ENCODE results near the gene DGKB.

Gene DGKB

GRCh38 chr7:14752301-14752700 lies 150.2 kb downstream of the DGKB start:
- no peak for DNase-seq
- H3K4me3 ChIP-seq (ENCODE audit: low read depth, low read length), result no peak overlapping the region
- H3K36me3 ChIP-seq, result no peaks in the 10 kb centered on the region
- H3K9me3 ChIP-seq, result no peaks in the 10 kb centered on the region
- peaks cover 5% of the 10 kb centered on the region for H3K4me1 ChIP-seq
- no peak for TF ChIP-seq CTCF (IDR thresholded peaks at IDR 0.05; ENCODE audit: low read depth, low read length)
- H3K27me3 ChIP-seq, result no peaks in the 10 kb centered on the region

- H3K4me3 ChIP-seq (ENCODE audit: low read depth, low read length), result no peak overlapping the region
- no peak for TF ChIP-seq CTCF (IDR thresholded peaks at IDR 0.05; ENCODE audit: low read depth, low read length)
- no peak for DNase-seq
These were observed 151.1 kb downstream of the DGKB start for GRCh38 chr7:14751461-14751860.

DNA sequence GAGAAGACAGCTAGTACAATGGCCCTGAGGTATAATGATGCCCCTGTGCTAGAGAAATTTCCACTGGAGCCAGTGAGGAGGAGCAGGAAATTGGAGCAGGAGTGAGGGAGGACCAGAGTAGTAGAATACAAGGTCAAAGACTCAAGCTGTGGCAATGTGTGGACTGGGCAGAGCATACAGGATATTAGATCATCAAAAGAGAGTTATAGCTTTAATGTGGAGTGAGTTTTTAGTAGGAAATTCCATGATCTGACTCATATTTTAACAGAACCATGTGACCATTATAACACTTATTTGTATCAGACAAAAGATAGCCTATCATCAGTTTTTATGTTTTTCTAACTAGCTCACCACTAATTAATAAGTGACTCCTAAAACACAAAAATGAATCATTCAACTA lies 154.1 kb downstream of the DGKB start:
- H3K27me3 ChIP-seq, result no peaks in the 10 kb centered on the region
- H3K4me1 ChIP-seq, result peaks cover 5% of the 10 kb centered on the region
- H3K36me3 ChIP-seq, result no peaks in the 10 kb centered on the region
- H3K4me3 ChIP-seq (ENCODE audit: low read depth, low read length), result no peak overlapping the region
- no peak for TF ChIP-seq CTCF (IDR thresholded peaks at IDR 0.05; ENCODE audit: low read depth, low read length)
- no peaks in the 10 kb centered on the region for H3K9me3 ChIP-seq
- DNase-seq, result no peak

More at GRCh38 chr7:14751461-14751860, 151.1 kb downstream of the DGKB start:
- H3K27me3 ChIP-seq, result no peaks in the 10 kb centered on the region
- H3K4me1 ChIP-seq, result peaks cover 5% of the 10 kb centered on the region
- no peaks in the 10 kb centered on the region for H3K36me3 ChIP-seq
- H3K9me3 ChIP-seq, result no peaks in the 10 kb centered on the region

DNA sequence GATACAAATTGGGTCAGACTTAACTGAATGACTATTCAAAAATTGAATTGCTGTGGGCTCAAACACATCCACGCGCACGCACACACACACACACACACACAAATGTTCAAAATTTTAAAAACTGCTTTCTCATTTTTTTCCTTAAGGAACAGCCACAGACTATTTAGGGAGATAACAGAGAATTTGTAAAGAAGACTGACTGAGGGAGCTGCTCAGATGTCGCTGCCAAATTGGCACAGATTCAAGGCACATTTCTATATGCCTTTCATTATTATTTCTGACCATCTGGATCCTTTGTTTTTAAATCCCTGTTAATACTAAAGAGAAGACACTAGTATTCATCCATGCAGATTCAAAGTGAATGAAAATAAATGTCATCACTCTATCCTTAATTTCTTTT lies 154.8 kb downstream of the DGKB start:
- DNase-seq, result peak; percentile 9
- no peak overlapping the region for H3K4me3 ChIP-seq (ENCODE audit: low read depth, low read length)
- H3K9me3 ChIP-seq, result no peaks in the 10 kb centered on the region
- H3K27me3 ChIP-seq, result no peaks in the 10 kb centered on the region
- H3K36me3 ChIP-seq, result no peaks in the 10 kb centered on the region
- H3K4me1 ChIP-seq, result peaks cover 5% of the 10 kb centered on the region
- no peak for TF ChIP-seq CTCF (IDR thresholded peaks at IDR 0.05; ENCODE audit: low read depth, low read length)

GRCh38 chr7:14745076-14745475 lies 157.5 kb downstream of the DGKB start:
- TF ChIP-seq CTCF (IDR thresholded peaks at IDR 0.05; ENCODE audit: low read depth, low read length), result no peak
- Histone ChIP-seq H3K27me3 (no peaks in the 10 kb centered on the region), H3K36me3 (no peaks in the 10 kb centered on the region), H3K4me1 (peaks cover 5% of the 10 kb centered on the region), H3K4me3 (ENCODE audit: low read depth, low read length) (no peak overlapping the region), H3K9me3 (no peaks in the 10 kb centered on the region)
- no peak for DNase-seq

GRCh38 chr7:14740606-14741005 lies 161.9 kb downstream of the DGKB start:
- no peaks in the 10 kb centered on the region for H3K27me3 ChIP-seq
- no peaks in the 10 kb centered on the region for H3K36me3 ChIP-seq
- no peak for DNase-seq
- H3K9me3 ChIP-seq, result no peaks in the 10 kb centered on the region
- no peak for TF ChIP-seq CTCF (IDR thresholded peaks at IDR 0.05; ENCODE audit: low read depth, low read length)
- H3K4me3 ChIP-seq (ENCODE audit: low read depth, low read length), result no peak overlapping the region
- no peaks in the 10 kb centered on the region for H3K4me1 ChIP-seq
